ENCODE data around the gene WDR81. TPM values are rescaled to one million over a fixed set of nuclear protein-coding genes. Genes with fewer than 3 reads are reported as not detected.

WDR81 gene
- total and polyA plus RNA-seq, 11 donors, result 7.2 to 29.0 (median 9.3) TPM

- H3K27ac ChIP-seq, result peak overlapping the region; percentile 83 to 97 (median 92)
- H3K4me1 ChIP-seq, result peaks cover 5 to 89% (median 60%) of the 10 kb centered on the region in 12 donors
- intact Hi-C loops (cut with DNase I), result loop anchor here (1.0 to 10.0 kb wide), 11 partner anchors 59 to 119 kb away; partner anchors contain the start of gene WDR81 (in 5 of the 10)
- H3K4me3 ChIP-seq, result peak overlapping the region in 8 of 12 donors; percentile 12 to 43 (median 20)
- no peaks in the 10 kb centered on the region for H3K9me3 ChIP-seq
- ATAC-seq (peak; percentile 74 to 86 (median 80)), DNase-seq (peak in 4 of 5 donors; percentile 75 to 91 (median 82))
- no peaks in the 10 kb centered on the region for H3K27me3 ChIP-seq
- 47 to 52% (median 50%) methylated on average over 16 of the region's 16 CpGs for WGBS, 4 donors
- H3K36me3 ChIP-seq, result peaks cover 0 to 23% (median 12%) of the 10 kb centered on the region in 9 donors
- peak in 1 of 2 donors; percentile 69 for TF ChIP-seq POLR2A (IDR thresholded peaks at IDR 0.05)
- TF ChIP-seq CTCF (IDR thresholded peaks at IDR 0.05), result peak; percentile 45 to 81 (median 72)
Observed at GRCh38 chr17:1783834-1784611, 59.5 kb downstream of the WDR81 start.

- ATAC-seq, result peak in 3 of 4 donors; percentile 14 to 27 (median 16)
- Histone ChIP-seq H3K4me1 (peaks cover 5 to 74% (median 56%) of the 10 kb centered on the region in 12 donors), H3K9me3 (no peaks in the 10 kb centered on the region), H3K36me3 (peaks cover 0 to 17% (median 10%) of the 10 kb centered on the region in 9 donors), H3K27me3 (no peaks in the 10 kb centered on the region), H3K4me3 (no peak overlapping the region), H3K27ac (peak overlapping the region; percentile 39 to 92 (median 79))
- intact Hi-C loops (cut with DNase I), result loop anchor here in 7 of 10 donors (2.0 to 10.0 kb wide), 6 partner anchors 65 to 121 kb away; no protein-coding TSS in a partner anchor
- WGBS, 4 donors, result 34 to 37% (median 36%) methylated on average over 4 of the region's 4 CpGs
- peak in 3 of 5 donors; percentile 47 to 73 (median 69) for DNase-seq
- TF ChIP-seq POLR2A (IDR thresholded peaks at IDR 0.05) (no peak), CTCF (IDR thresholded peaks at IDR 0.05) (no peak)
Observed at GRCh38 chr17:1785930-1786329, 61.4 kb downstream of the WDR81 start.

- Histone ChIP-seq H3K4me1 (peaks cover 5 to 66% (median 51%) of the 10 kb centered on the region in 12 donors), H3K36me3 (peaks cover 0 to 9% (median 3%) of the 10 kb centered on the region in 9 donors), H3K27ac (peak overlapping the region; percentile 39 to 92 (median 79)), H3K4me3 (no peak overlapping the region), H3K27me3 (no peaks in the 10 kb centered on the region), H3K9me3 (no peaks in the 10 kb centered on the region)
- DNase-seq (peak in 1 of 5 donors; percentile 15), ATAC-seq (no peak)
- TF ChIP-seq POLR2A (IDR thresholded peaks at IDR 0.05) (no peak), CTCF (IDR thresholded peaks at IDR 0.05) (no peak)
- intact Hi-C loops (cut with DNase I), result loop anchor here in 6 of 10 donors (5.0 to 10.0 kb wide), 3 partner anchors 112 to 122 kb away; no protein-coding TSS in a partner anchor
- WGBS, 4 donors, result 79 to 87% (median 84%) methylated on average over 7 of the region's 7 CpGs
Observed at GRCh38 chr17:1786708-1787107, 62.2 kb downstream of the WDR81 start.

Data from heart left ventricle (tissue), 16 donors.